Neural crest cell (in vitro differentiated cells): ENCODE data around the gene CTNND1. TPM values are rescaled to one million over a fixed set of nuclear protein-coding genes. Genes with fewer than 3 reads are reported as not detected.

Source experiments
- DNase-seq: peaks from one replicate; pipeline ENCODE4 v3.0.0; 2021; ENCODE audit warnings: low read depth, mixed read lengths, low spot score
- H3K27ac Mint-ChIP-seq: one replicate; pipeline ENCODE4 v1.8.0; 2021; ENCODE audit warnings: mild to moderate bottlenecking, mixed read lengths; ENCODE audit not compliant: unreplicated experiment
- H3K27me3 Mint-ChIP-seq: 2 replicates; pipeline ENCODE4 v1.8.0; 2021; ENCODE audit warnings: low read depth, mild to moderate bottlenecking, mixed read lengths
- H3K36me3 Mint-ChIP-seq: 2 replicates; pipeline ENCODE4 v1.8.0; 2021; ENCODE audit warnings: low read depth, mild to moderate bottlenecking, mixed read lengths
- H3K4me1 Mint-ChIP-seq: 2 replicates; pipeline ENCODE4 v1.8.0; 2021; ENCODE audit warnings: mixed read lengths
- H3K4me3 Mint-ChIP-seq: one replicate; pipeline ENCODE4 v1.8.0; 2021; ENCODE audit warnings: mild to moderate bottlenecking, mixed read lengths
- H3K9me3 Mint-ChIP-seq: 2 replicates; pipeline ENCODE4 v1.8.0; 2021; ENCODE audit warnings: mixed read lengths
- CTCF ChIP-seq: fragments of 200-600 bp; sonication (generic); conservative IDR thresholded peaks from 2 replicates; pipeline ENCODE4 v1.5.0; 2021; ENCODE audit warnings: antibody characterized with exemption, mild to moderate bottlenecking
- total RNA-seq: library from RNA; stranded (reverse); gene quantifications from 2 replicates; pipeline ENCODE4 v1.2.1, GENCODE V29; 2021

The CTNND1 gene
- total RNA-seq, 1 donor from 2014 or later: 144 TPM

GRCh38 chr11:57751676-57752253 is 9.8 kb upstream of the CTNND1 start, which contains the start of gene BTBD18:
BTBD18 (minus strand) TSS chr11:57751819; CDS start chr11:57751188, 631 bp downstream.
- H3K9me3 Mint-ChIP-seq: no peaks in the 10 kb centered on the region
- DNase-seq: no peak

GRCh38 chr11:57752954-57753353 is 8.6 kb upstream of the CTNND1 start:
- no peak for DNase-seq
- H3K27me3 Mint-ChIP-seq: no peaks in the 10 kb centered on the region
- peaks cover 4% of the 10 kb centered on the region for H3K36me3 Mint-ChIP-seq
- H3K9me3 Mint-ChIP-seq: no peaks in the 10 kb centered on the region
- no peak for TF ChIP-seq CTCF
- H3K27ac Mint-ChIP-seq: no peak overlapping the region
- no peak overlapping the region for H3K4me3 Mint-ChIP-seq
- H3K4me1 Mint-ChIP-seq: peaks cover 4% of the 10 kb centered on the region

More at GRCh38 chr11:57751676-57752253, 9.8 kb upstream of the CTNND1 start, which contains the start of gene BTBD18:
- peak; percentile 72 for TF ChIP-seq CTCF
- Mint-ChIP-seq H3K36me3 (peaks cover 4% of the 10 kb centered on the region), H3K4me3 (peak within 1 kb of the TSS; percentile 45), H3K4me1 (peaks cover 4% of the 10 kb centered on the region), H3K27me3 (no peaks in the 10 kb centered on the region), H3K27ac (peak within 1 kb of the TSS; percentile 24)

GRCh38 chr11:57758174-57758573 is 3.4 kb upstream of the CTNND1 start:
- no peak for TF ChIP-seq CTCF
- H3K4me1 Mint-ChIP-seq: peaks cover 8% of the 10 kb centered on the region
- H3K4me3 Mint-ChIP-seq: no peak overlapping the region
- DNase-seq: no peak
- peaks cover 3% of the 10 kb centered on the region for H3K36me3 Mint-ChIP-seq
- no peak overlapping the region for H3K27ac Mint-ChIP-seq
- H3K27me3 Mint-ChIP-seq: no peaks in the 10 kb centered on the region
- H3K9me3 Mint-ChIP-seq: no peaks in the 10 kb centered on the region

GRCh38 chr11:57762235-57762861 is 746 bp downstream of the CTNND1 start:
- no peaks in the 10 kb centered on the region for H3K27me3 Mint-ChIP-seq
- TF ChIP-seq CTCF: no peak
- H3K27ac Mint-ChIP-seq: peak overlapping the region; percentile 67
- DNase-seq: no peak
- H3K9me3 Mint-ChIP-seq: no peaks in the 10 kb centered on the region
- peak overlapping the region; percentile 95 for H3K4me3 Mint-ChIP-seq
- H3K36me3 Mint-ChIP-seq: peaks cover 7% of the 10 kb centered on the region
- H3K4me1 Mint-ChIP-seq: peaks cover 40% of the 10 kb centered on the region

GRCh38 chr11:57763568-57763967 is 2.0 kb downstream of the CTNND1 start:
- Mint-ChIP-seq H3K27ac (peak overlapping the region; percentile 65), H3K4me1 (peaks cover 46% of the 10 kb centered on the region), H3K4me3 (peak overlapping the region; percentile 95), H3K9me3 (no peaks in the 10 kb centered on the region), H3K36me3 (peaks cover 7% of the 10 kb centered on the region), H3K27me3 (no peaks in the 10 kb centered on the region)
- DNase-seq: no peak
- TF ChIP-seq CTCF: peak; percentile 51
